IPS DF 6.9 (cell line): Measurements from ENCODE around the gene KLHL10.
"Not testable (repeated sequence)": the region's sequence is repeated elsewhere in the genome, so short reads cannot be mapped to it uniquely, and the experiment has no call there.

Experiments
- DNase-seq: peaks from one replicate; pipeline ENCODE4 v3.0.0-alpha.2; 2013; ENCODE audit warnings: low read depth, low spot score
- H3K27ac ChIP-seq: one replicate; pipeline ENCODE4 v1.5.1; 2013; ENCODE audit warnings: low read length, control low read depth
- H3K27me3 ChIP-seq: 2 replicates; pipeline ENCODE4 v1.6.1; 2013; ENCODE audit warnings: mild to moderate bottlenecking, low read length; ENCODE audit not compliant: control insufficient read depth, insufficient read depth
- H3K36me3 ChIP-seq: 2 replicates; pipeline ENCODE4 v1.6.1; 2013; ENCODE audit warnings: low read length; ENCODE audit not compliant: control insufficient read depth, insufficient read depth
- H3K4me1 ChIP-seq: 2 replicates; pipeline ENCODE4 v1.6.1; 2013; ENCODE audit warnings: low read length; ENCODE audit not compliant: control insufficient read depth, insufficient read depth
- H3K4me3 ChIP-seq: 2 replicates; pipeline ENCODE4 v1.5.1; 2013; ENCODE audit warnings: mild to moderate bottlenecking, low read length
- H3K9me3 ChIP-seq: 2 replicates; pipeline ENCODE4 v1.6.1; 2013; ENCODE audit warnings: low read length, inconsistent platforms; ENCODE audit not compliant: control insufficient read depth, insufficient read depth
- WGBS: extraction: QIAGEN DNeasy Blood & Tissue Kit; methylation state at CpG from one replicate; pipeline ENCODE4 v1.1.7; 2013; ENCODE audit warnings: mixed read lengths, missing lambda C conversion rate; ENCODE audit not compliant: insufficient read length, insufficient coverage; 5-methylcytosine and 5-hydroxymethylcytosine counted together

The KLHL10 gene

GRCh38 chr17:41874293-41874670, 36.7 kb downstream of the KLHL10 start:
- peaks cover 50% of the 10 kb centered on the region for H3K36me3 ChIP-seq
- not testable (repeated sequence) for H3K9me3 ChIP-seq, H3K27me3 ChIP-seq, H3K4me3 ChIP-seq, H3K4me1 ChIP-seq, DNase-seq, H3K27ac ChIP-seq
- WGBS, result no CpG with 5 or more reads among the region's 9 CpGs

- Histone ChIP-seq H3K36me3 (peaks cover 39% of the 10 kb centered on the region), H3K4me1 (no peaks in the 10 kb centered on the region), H3K4me3 (no peak overlapping the region), H3K27ac (no peak overlapping the region), H3K9me3 (no peaks in the 10 kb centered on the region), H3K27me3 (no peaks in the 10 kb centered on the region)
- WGBS, result no CpG with 5 or more reads among the region's 4 CpGs
- DNase-seq, result no peak
Measured at GRCh38 chr17:41880130-41880529, 42.5 kb downstream of the KLHL10 start.

GRCh38 chr17:41882756-41883155, 45.1 kb downstream of the KLHL10 start:
- Histone ChIP-seq H3K4me1 (no peaks in the 10 kb centered on the region), H3K4me3 (no peak overlapping the region), H3K27ac (no peak overlapping the region), H3K9me3 (no peaks in the 10 kb centered on the region), H3K27me3 (no peaks in the 10 kb centered on the region), H3K36me3 (peaks cover 55% of the 10 kb centered on the region)
- DNase-seq, result no peak
- WGBS, result no CpG with 5 or more reads among the region's 6 CpGs

GRCh38 chr17:41885733-41886132, 48.1 kb downstream of the KLHL10 start:
- DNase-seq, result no peak
- no peaks in the 10 kb centered on the region for H3K9me3 ChIP-seq
- H3K4me3 ChIP-seq, result no peak overlapping the region
- no CpG with 5 or more reads among the region's 6 CpGs for WGBS
- H3K4me1 ChIP-seq, result no peaks in the 10 kb centered on the region
- H3K36me3 ChIP-seq, result peaks cover 43% of the 10 kb centered on the region
- no peaks in the 10 kb centered on the region for H3K27me3 ChIP-seq
- no peak overlapping the region for H3K27ac ChIP-seq

GRCh38 chr17:41888332-41888965, 50.8 kb downstream of the KLHL10 start:
- no CpG with 5 or more reads among the region's 6 CpGs for WGBS
- Histone ChIP-seq H3K27me3 (no peaks in the 10 kb centered on the region), H3K27ac (no peak overlapping the region), H3K4me1 (no peaks in the 10 kb centered on the region), H3K36me3 (peaks cover 43% of the 10 kb centered on the region), H3K9me3 (no peaks in the 10 kb centered on the region), H3K4me3 (no peak overlapping the region)
- DNase-seq, result no peak

- no peaks in the 10 kb centered on the region for H3K9me3 ChIP-seq
- no peak overlapping the region for H3K4me3 ChIP-seq
- no peaks in the 10 kb centered on the region for H3K4me1 ChIP-seq
- H3K27ac ChIP-seq, result no peak overlapping the region
- H3K36me3 ChIP-seq, result peaks cover 47% of the 10 kb centered on the region
- H3K27me3 ChIP-seq, result no peaks in the 10 kb centered on the region
- DNase-seq, result no peak
- WGBS, result no CpG with 5 or more reads among the region's 7 CpGs
Measured at GRCh38 chr17:41891135-41892020, 53.8 kb downstream of the KLHL10 start.

GRCh38 chr17:41892021-41892376, 54.4 kb downstream of the KLHL10 start:
- Histone ChIP-seq H3K27me3 (no peaks in the 10 kb centered on the region), H3K36me3 (peaks cover 53% of the 10 kb centered on the region), H3K4me1 (no peaks in the 10 kb centered on the region), H3K4me3 (no peak overlapping the region), H3K27ac (no peak overlapping the region), H3K9me3 (no peaks in the 10 kb centered on the region)
- WGBS, result no CpG with 5 or more reads among the region's 4 CpGs
- no peak for DNase-seq

GRCh38 chr17:41893384-41893783, 55.8 kb downstream of the KLHL10 start:
- no CpG with 5 or more reads among the region's 3 CpGs for WGBS
- DNase-seq, result no peak
- peaks cover 51% of the 10 kb centered on the region for H3K36me3 ChIP-seq
- H3K27ac ChIP-seq, result no peak overlapping the region
- H3K27me3 ChIP-seq, result no peaks in the 10 kb centered on the region
- H3K9me3 ChIP-seq, result no peaks in the 10 kb centered on the region
- no peaks in the 10 kb centered on the region for H3K4me1 ChIP-seq
- H3K4me3 ChIP-seq, result no peak overlapping the region

- Histone ChIP-seq H3K27ac (no peak overlapping the region), H3K4me3 (no peak overlapping the region), H3K4me1 (no peaks in the 10 kb centered on the region), H3K27me3 (no peaks in the 10 kb centered on the region), H3K36me3 (peaks cover 57% of the 10 kb centered on the region), H3K9me3 (no peaks in the 10 kb centered on the region)
- DNase-seq, result no peak
- no CpG with 5 or more reads among the region's 7 CpGs for WGBS
Measured at GRCh38 chr17:41894791-41895331, 57.2 kb downstream of the KLHL10 start.

- Histone ChIP-seq H3K9me3 (no peaks in the 10 kb centered on the region), H3K4me3 (no peak overlapping the region), H3K27ac (no peak overlapping the region), H3K36me3 (peaks cover 58% of the 10 kb centered on the region), H3K4me1 (no peaks in the 10 kb centered on the region), H3K27me3 (no peaks in the 10 kb centered on the region)
- DNase-seq, result no peak
- WGBS, result no CpG with 5 or more reads among the region's 5 CpGs
Measured at GRCh38 chr17:41895617-41896016, 58.0 kb downstream of the KLHL10 start.
